HG02852 (cell line): ENCODE measurements around the gene ZNF471.

Experiments used
- ATAC-seq: cut with Tn5 transposase; IDR thresholded peaks from one replicate; pipeline ENCODE4 v1.9.1; 2021; ENCODE audit warnings: mild to moderate bottlenecking, moderate library complexity; ENCODE audit not compliant: unreplicated experiment

ZNF471 gene

DNA sequence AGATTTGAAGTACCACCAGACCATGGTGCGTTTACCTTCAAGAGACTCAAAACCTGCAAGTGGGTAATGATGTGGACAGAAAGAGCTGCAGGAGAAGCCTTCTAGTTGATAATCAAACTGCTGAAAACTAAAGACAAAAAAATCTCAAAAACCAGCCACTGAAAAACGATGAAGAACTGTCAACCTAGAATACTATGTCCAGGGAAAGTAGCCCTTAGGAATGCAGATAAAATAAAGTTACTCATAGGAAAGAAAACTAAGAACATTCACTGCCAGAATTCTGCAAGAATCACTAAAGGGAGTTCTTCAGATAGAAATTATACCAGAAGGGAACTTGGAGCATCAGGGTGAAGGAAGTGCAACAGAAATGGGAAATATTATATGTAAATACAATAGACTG, 64.9 kb downstream of the ZNF471 start:
- ATAC-seq, result no peak

DNA sequence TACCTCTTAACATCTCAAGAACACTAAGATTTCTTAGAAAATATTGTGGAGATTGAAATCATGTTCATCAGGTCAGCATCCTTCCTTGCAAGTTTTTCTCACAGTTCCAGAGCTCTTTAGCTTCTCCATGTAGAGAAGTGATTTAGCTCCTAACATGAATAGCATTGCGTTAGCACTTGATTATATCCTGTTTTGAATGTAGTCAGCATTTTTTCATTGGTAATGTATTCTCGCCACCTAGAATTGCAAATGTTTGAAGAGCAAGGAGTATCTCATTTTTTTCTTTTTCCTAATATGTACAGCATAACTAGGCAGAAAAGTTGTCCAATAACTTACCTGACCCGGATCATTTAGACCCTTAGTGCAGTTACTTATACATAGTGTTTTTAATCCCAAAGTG, 66.3 kb downstream of the ZNF471 start:
- no peak for ATAC-seq

GRCh38 chr19:56577719-56578602, 70.3 kb downstream of the ZNF471 start:
- no peak for ATAC-seq
